ENCODE results near the gene MYCBP2. TPM values are rescaled to one million over a fixed set of nuclear protein-coding genes. Genes with fewer than 3 reads are reported as not detected.
A peak's percentile ranks its signal among the peaks of the same experiment; 100 is the strongest.
"Not testable (repeated sequence)": the region's sequence is repeated elsewhere in the genome, so short reads cannot be mapped to it uniquely, and the experiment has no call there.

The MYCBP2 gene
- total RNA-seq, 1 donor from 2014 or later, result 43.7 TPM

DNA sequence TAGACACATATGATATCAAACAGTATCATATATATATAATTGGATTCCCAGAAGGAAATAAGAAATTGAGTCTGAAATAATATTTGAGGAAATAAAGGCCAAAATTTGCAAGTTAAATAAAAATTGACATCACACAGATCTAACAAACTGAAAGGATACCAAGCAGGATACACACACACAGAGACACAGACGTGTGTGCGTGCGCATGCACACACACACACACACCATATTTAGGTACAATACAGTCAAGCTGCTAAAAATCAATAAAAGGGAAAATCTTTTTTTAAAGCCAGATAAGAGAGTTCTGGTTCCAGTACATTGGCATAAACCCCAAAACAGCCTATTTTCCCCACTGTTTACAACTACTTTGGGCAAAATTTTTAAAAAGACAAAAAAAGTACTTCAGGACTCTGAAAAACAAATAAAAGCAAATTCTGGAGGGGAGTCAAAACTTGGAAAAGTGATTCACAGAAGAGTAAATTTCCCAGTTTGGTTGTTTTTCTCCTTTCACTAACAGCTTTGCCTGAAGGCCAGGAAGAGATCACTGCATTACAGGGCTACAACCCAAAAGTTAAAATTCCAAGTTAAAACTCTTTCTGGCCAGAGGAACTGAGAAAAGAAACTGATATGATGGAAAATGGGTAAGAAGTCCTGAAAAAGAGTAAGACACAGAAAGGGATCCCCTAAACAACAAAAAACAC lies 16.2 kb downstream of the MYCBP2 start:
- DNase-seq, result no peak
- ATAC-seq (ENCODE audit: poor library complexity), result peak; percentile 49
- intact Hi-C loops (cut with DNase I), result no loop called here

DNA sequence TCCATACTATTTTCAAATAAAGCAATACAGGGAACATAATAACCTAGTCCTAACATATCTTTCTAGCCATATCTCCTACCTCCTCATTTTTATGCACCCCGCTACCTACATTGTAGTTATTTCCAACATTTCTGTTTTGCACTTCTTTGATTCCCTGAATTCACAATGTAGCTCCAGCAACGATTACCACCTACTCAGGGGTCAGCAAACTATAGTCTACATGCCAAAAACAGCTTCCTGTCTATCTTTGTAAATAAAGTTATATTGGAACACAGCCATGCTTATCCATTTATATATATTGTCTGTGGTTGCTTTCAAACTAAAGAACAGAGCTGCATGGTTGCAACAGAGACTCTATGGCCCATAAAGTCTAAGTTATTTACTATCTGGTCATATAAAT lies 16.7 kb downstream of the MYCBP2 start:
- intact Hi-C loops (cut with DNase I), result no loop called here
- no peak for ATAC-seq (ENCODE audit: poor library complexity)
- DNase-seq, result no peak

DNA sequence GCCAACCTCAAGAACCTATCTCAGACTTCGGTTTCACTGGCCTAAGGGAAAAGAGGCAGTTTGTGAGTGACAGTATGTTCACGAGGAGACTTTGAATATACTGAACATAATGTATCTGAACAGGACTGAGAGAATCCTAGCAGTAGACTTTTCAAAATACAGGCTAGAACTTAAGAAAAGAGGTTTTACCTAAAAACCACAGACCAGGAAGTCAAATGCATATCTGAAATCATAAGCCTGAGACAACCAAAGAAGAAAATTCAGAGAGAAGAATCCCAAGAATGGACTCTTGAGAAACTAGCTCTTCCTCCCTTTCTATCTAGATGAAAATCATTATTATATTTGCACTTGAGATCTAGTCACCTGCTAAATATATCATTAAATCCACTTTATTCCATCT lies 17.6 kb downstream of the MYCBP2 start:
- intact Hi-C loops (cut with DNase I), result no loop called here
- DNase-seq (no peak), ATAC-seq (ENCODE audit: poor library complexity) (no peak)

DNA sequence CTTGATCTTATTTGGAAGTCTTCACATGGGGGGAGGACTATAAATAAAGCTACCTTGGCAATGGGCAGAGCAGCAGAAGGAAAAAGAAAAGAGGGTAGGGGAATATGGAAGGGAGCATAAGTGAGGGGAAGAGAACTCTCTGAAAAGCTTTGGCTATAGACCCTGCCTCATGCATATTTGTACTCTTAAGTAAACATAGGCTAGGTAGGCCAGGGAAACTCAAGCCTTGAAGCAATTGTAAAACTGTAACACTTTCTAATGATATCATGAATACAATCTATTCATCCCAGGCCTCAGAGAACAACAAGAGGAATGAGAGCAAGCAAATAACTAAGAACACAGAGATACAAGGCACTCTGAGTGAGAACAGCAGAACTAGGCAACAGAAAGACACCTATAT lies 20.4 kb downstream of the MYCBP2 start:
- intact Hi-C loops (cut with DNase I), result no loop called here
- DNase-seq, result no peak
- ATAC-seq (ENCODE audit: poor library complexity), result no peak

DNA sequence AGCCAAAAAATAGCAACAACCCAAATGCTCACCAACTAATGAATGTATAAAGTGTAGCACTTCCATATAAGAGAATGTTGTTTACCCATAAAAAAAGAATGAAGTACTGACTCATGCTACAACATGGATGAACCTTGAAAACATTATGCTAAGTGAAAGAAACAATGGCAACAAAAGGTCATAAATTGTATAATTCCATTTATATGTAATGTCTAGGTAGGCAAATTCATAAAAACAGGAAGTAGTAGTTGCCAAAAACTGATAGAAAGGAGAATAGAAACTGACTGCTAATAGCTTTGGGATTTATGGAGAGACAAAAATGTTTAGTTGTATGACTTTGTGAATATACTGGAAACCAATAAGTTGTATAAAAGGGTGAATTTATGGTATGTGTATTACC lies 21.6 kb downstream of the MYCBP2 start:
- intact Hi-C loops (cut with DNase I), result no loop called here
- DNase-seq (no peak), ATAC-seq (ENCODE audit: poor library complexity) (peak; percentile 11)

DNA sequence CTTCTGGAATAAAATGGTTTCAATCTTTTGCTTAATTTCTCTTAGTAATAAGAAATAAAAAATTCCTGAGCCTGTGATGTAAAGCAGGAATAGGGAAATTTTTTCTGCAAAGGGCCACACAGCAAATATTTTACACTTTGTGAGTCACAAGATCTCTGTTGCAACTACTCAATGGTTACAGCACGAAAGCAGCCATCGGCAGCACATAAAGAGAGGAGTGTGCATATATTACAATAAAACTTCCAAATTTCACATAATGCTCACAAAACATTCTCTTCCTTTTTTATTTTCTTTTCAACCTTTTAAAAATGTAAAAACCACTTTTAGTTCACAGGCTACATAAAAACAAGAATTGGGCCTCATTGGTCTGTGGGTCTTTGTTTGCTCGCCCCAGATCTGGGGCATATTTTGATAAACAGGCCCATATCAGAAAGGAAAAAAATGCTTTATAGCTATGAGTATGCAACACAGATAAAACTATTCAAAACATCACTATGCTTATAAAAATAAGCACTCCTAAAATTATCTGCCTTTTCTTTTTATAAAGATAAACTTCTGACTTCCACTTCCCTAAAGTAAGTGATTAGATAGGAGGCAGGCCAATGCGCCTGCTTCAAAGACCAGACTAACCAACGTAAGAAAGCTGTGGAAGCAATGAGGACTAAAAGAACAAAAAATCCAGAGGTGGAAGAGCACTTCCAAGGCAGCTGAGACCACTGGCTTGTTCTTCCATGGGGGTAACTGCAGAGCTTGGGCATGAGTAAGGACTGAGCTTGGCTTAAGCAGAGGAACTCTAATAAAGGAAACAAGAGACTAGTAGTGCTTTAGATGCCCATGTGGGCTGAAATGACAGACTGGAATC lies 26.5 kb downstream of the MYCBP2 start:
- ATAC-seq (ENCODE audit: poor library complexity) (peak; percentile 45), DNase-seq (no peak)
- intact Hi-C loops (cut with DNase I), result no loop called here

DNA sequence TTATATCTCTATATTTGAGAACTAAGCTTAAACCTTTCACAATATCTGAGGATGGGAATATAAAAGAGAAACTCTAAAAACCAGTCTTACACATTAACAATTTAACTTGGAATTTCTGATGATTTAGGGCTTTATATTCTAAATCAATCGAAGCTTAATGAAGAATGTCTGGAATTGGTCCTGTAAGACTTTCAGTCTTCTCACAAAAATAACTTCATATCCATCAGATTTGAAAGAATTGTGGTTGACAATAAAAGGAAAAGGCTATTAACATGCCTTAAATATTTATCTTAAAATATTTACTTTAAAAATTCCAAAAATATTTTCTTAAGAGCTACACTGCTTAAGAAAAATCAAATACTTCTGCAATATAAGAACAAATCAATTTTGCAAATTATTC lies 27.3 kb downstream of the MYCBP2 start:
- DNase-seq (no peak), ATAC-seq (ENCODE audit: poor library complexity) (no peak)
- intact Hi-C loops (cut with DNase I), result no loop called here

DNA sequence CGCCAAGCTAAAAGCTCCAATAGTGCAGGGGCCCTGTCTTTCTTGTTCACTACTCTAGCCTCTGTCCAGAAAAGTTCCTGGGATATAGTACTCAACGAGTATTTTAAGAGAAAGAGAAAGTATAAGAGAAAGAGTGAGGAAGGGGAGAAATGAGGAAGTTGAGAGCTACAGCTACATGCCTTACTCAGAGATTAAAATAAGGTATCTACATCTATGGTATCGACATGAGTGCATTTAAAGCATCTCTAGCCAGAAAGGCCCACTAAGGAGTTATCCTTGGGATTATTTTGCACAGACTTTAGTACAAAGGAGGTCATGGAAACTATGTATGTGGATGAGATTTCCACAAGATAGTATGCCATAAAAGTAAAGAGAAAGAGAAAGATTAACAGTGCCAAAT lies 28.5 kb downstream of the MYCBP2 start:
- no peak for DNase-seq
- ATAC-seq (ENCODE audit: poor library complexity), result no peak
- intact Hi-C loops (cut with DNase I), result no loop called here

DNA sequence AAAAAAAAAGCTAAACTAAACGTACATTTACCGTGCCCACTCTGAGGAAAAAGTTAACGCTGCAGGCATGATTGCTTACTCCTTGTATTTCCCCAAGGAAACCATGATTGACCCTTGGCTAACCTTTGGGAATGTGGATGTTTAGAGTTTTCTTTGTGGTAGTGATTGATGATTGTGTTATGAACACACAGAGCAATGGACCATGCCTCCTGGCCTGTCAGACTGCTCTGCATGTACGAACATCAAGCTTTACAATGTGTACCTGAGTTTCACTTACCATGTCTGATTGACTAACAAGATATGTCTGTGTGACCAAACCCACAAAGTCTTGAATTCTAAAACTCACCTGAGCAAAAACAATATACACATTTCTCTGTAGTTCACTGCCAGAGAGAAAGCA lies 35.1 kb downstream of the MYCBP2 start:
- ATAC-seq (ENCODE audit: poor library complexity), result no peak
- DNase-seq, result no peak
- intact Hi-C loops (cut with DNase I), result no loop called here

DNA sequence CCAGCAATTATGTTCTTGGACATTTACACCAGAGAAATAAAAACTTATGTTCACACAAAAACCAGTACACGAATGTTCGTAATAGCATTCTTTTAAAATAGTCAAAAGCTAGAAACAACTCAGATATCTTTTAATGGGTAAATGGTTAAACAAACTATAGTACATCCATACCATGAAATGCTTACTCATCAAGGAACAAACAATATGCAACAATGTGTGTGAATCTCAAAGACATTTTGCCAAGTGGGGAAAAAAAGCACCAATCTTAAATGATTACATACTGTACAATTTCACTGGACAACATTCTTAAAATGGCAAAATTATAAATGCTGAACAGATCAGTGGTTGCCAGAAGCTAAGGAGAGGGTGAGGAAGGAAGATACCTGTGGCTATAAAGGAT lies 36.6 kb downstream of the MYCBP2 start:
- ATAC-seq (ENCODE audit: poor library complexity) (no peak), DNase-seq (no peak)
- intact Hi-C loops (cut with DNase I), result no loop called here

DNA sequence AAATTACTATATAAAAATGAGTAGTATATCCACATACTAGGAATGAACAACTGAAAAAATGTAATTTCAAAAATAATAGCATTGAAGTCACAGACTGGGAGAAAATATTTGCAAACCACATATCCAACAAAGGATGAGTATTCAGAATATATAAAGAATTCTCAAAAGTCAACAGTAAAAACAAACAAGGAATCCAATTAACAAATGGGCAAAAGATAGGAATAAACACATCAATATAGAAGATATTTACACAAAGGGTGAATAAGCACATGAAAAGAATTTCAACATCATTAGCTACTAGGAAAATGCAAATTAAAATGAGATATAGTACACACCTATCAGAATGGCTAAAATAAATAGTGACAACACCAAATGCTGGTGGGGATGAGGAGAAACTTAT lies 37.0 kb downstream of the MYCBP2 start:
- ATAC-seq (ENCODE audit: poor library complexity) (no peak), DNase-seq (no peak)
- intact Hi-C loops (cut with DNase I), result no loop called here

DNA sequence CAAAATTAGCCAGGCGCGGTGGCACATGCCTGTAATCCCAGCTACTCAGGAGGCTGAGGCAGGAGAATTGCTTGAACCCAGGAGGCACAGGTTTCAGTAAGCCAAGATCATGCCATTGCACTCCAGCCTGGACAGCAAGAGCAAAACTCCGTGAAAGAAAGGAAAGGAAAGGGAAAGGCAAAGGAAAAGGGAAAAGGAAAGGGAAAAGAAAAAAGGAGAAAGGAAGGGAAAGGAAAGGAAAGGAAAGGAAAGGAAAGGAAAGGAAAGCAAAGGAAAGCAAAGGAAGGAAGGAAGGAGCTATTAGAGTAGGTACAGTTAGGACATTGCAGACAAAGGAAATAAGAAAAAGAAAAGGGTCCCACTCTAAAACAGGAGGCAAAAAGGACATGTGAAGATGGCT lies 41.3 kb downstream of the MYCBP2 start:
- intact Hi-C loops (cut with DNase I); ATAC-seq (ENCODE audit: poor library complexity); DNase-seq: not testable (repeated sequence)

DNA sequence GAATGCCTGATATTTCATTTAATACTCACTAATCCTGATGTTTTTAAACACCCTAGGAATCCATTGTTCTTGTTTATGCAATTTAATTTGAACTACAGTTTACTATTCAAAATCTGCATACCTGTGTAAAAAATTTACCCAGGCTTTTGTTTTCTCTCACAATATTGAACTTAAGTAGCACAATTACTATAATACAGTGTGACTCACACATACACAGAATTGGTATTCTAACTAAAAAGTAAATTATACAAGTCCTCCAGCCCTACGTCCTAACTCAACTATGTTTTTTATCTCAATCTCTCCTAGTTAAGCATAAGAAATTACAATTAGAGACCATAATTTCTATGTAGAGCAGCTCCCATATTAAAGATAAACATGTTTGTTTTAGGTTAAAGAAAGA lies 41.8 kb downstream of the MYCBP2 start:
- no peak for ATAC-seq (ENCODE audit: poor library complexity)
- no peak for DNase-seq
- intact Hi-C loops (cut with DNase I), result no loop called here

DNA sequence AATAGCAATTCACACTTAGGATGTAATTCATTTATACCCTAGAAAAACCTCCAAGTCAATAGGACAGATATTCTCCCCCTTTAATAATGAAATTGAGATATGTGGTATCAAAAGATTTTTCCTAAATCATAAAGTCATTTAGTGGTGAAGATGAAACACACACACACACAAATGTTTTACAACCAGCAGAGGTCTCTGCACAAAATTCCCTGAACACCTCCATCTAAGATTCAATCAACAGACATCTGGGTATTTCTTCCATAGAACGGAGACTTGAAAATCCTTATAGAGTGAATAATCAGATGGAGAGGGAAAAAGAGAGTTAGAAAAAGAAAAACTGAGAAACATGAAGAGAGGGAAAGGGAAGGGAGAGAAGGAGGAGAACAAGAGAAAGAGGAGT lies 52.8 kb downstream of the MYCBP2 start:
- intact Hi-C loops (cut with DNase I), result no loop called here
- ATAC-seq (ENCODE audit: poor library complexity), result no peak

DNA sequence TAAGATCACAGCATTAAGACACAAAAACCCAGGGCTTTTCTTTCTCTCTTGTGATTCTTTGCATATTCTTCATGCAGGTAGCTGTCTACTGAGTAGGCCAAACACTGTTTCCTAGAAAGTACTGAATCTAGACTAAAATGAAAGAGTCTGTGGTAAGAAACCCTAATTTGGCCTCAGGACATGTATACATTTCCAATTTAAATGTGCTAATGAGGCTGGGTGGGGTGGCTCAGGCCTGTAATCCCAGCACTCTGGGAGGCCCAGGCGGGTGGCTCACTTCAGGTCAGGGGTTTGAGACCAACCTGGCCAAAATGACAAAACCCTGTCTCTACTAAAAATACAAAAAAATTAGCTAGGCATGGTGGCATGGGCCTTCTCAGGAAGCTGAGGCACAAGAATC lies 57.8 kb downstream of the MYCBP2 start:
- intact Hi-C loops (cut with DNase I), result no loop called here
- DNase-seq (no peak), ATAC-seq (ENCODE audit: poor library complexity) (no peak)

More for the DNA sequence above, 52.8 kb downstream of the MYCBP2 start:
- no peak for DNase-seq

DNA sequence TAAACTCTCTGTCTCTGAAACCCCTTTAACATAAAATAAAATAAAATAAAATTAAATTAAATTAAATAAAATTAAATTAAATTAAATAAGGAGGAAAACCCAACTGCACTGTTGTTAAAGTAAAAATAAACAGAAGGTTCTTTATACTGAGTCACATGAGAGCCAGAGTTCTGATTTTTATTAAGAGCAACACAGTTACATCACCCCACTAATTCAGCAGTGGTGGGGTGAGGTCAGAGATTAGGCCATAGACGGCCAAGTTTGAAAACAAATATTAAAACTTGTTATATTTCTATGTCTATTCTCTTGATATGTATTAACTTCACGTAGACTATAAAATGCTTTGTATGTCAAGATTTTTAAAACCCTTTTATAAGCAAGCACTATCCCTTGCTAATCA lies 59.5 kb downstream of the MYCBP2 start:
- DNase-seq (no peak), ATAC-seq (ENCODE audit: poor library complexity) (peak; percentile 57)
- intact Hi-C loops (cut with DNase I), result no loop called here

DNA sequence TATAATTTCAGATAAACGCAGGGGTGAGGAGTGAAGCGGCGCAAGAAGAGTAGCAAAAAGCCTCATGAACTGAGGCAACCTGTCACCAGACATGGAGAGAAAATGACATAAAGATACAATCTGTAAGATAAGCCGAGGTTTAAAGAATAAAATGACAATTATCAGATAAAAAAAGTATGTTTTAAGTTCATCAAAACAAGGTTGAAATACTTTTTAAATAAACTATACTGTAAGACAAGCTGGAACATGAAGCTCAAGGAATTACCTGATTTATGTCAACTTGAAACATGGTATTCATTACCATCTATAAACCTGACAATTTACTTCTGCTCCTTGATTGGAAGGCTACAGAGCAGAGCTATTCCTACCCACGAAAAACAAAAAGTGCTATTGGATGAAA lies 61.6 kb downstream of the MYCBP2 start:
- no peak for ATAC-seq (ENCODE audit: poor library complexity)
- intact Hi-C loops (cut with DNase I), result no loop called here

DNA sequence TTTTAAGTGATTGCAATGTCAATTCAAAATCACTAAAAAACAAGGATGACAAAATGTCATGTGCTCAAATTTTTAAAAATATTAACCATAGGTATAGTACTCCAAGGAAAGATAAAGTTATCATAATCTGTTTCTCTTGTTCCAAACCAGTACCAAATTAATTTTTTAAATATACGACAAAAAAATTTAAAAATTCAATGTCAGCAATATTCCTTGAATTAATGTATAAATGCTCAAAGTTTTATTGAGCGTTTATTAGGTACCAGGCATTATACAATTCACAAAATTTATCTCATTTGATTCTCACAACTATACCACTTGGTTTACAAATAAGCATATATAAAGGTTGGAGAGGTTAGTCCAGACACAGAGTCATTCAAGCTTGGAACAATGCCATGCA lies 64.7 kb downstream of the MYCBP2 start:
- ATAC-seq (ENCODE audit: poor library complexity) (no peak), DNase-seq (no peak)
- intact Hi-C loops (cut with DNase I), result no loop called here

More for the DNA sequence above, 61.6 kb downstream of the MYCBP2 start:
- no peak for DNase-seq

DNA sequence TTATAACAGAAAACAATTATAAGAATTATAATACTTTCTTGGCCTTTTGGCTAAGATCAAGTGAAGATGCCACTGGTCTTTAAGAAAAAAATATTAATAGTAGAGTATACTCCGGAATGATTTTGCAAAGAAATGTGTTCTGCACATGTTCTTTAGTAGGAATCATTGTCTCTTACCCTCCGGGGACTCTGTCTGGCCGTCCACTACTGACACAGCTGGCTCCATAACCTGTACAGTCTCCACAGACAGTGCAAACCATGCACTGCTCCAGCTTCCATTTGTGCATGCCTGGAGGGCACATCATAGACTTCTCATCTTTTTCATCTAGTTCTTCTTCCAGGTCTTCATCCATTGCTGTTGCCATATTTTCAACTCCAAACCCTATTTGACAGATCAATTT lies 75.9 kb downstream of the MYCBP2 start:
- no peak for ATAC-seq (ENCODE audit: poor library complexity)
- intact Hi-C loops (cut with DNase I), result no loop called here
- no peak for DNase-seq

DNA sequence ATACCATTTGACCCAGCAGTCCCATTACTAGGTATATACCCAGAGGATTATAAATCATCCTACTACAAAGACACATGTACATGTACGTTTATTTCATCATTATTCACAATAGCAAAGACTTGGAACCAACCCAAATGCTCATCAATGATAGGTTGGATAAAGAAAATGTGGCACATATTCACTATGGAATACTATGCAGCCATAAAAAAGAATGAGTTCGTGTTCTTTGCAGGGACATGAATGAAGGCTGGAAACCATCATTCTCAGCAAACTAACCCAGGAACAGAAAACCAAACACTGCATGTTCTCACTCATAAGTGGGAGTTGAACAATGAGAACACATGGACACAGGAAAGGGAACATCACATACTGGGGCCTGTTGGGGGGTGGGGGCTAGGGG lies 81.7 kb downstream of the MYCBP2 start:
- intact Hi-C loops (cut with DNase I); DNase-seq; ATAC-seq (ENCODE audit: poor library complexity): not testable (repeated sequence)
